ENCODE results near the gene CHMP6.

The CHMP6 gene

GRCh38 chr17:80971704-80972304 is 19.8 kb upstream of the CHMP6 start:
- no peak for DNase-seq

DNA sequence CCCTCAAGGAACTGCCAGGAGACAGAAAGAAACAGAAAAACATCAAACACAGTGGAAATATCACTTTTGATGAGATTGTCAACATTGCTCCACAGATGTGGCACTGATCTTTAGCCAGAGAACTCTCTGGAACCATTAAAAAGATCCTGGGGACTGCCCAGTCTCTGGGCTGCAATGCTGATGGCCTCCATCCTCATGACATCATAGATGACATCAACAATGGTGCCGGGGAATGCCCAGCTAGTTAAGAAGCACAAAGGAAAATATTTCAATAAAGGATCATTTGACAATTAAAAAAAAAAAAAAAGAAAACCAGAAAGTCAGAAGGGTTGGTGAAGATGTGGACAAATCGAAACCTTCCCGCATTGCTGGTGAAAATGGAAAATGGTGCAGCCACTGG is 14.9 kb upstream of the CHMP6 start:
- no peak for DNase-seq

DNA sequence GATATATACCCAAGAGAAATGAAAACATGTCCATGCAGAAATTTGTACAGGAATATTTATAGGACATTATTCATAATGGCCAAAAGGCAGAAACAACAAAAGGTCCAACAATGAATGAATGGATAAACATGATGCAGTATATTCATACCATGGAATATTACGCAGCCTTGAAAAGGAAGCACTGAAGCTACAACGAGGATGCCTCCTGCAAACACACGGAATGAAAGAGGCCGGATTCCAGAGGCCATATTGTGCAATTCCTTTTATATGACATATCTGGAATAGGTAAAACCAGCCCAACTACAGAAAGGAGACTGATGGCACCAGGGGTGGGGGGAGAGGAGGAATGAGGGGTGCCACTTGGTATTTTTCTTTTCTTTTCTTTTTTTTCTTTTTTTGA is 14.5 kb upstream of the CHMP6 start:
- DNase-seq = no peak

GRCh38 chr17:80978499-80979497 is 12.8 kb upstream of the CHMP6 start:
- DNase-seq = no peak

DNA sequence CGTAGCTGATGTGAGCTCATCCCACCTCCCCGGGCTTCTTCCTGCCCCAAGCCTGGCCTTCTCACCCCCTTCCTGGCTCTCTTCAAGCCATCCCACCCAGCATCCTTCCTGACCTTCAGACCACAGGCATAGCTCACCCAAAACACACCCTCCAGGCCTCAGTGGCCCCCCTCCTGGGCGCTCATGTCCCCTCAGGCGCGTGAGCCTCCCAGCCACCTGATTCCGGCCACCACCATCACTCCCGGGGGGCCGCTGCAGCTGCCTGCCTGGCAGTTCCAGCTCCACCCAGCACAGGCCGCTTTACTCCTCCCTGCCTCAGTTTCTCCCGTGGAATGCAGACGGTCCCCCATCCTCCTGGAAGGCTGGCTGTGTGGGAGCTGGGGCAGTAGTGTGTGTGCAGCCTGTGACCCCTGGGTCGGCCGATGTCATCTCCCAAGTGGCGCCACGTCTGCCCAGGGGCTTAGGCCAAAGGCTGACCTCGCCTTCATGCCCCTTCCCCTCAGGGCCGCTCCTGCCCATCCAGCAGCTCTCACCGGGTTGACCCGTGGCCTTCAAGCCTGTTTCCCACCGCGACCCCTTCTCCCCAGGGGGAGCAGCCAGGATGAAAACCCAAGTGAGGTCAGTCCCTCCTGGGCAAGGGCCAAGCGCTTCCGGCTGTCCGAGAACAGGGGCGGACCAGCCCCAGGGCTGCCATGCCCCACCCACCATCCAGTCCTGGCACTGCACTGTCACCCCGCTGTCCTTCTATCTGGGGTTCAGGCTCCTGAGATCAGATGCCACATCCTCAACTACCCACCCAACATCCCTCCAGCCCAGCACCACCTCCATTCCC is 11.9 kb upstream of the CHMP6 start:
- no peak for DNase-seq

GRCh38 chr17:80980397-80981061 is 11.1 kb upstream of the CHMP6 start:
- no peak for DNase-seq

DNA sequence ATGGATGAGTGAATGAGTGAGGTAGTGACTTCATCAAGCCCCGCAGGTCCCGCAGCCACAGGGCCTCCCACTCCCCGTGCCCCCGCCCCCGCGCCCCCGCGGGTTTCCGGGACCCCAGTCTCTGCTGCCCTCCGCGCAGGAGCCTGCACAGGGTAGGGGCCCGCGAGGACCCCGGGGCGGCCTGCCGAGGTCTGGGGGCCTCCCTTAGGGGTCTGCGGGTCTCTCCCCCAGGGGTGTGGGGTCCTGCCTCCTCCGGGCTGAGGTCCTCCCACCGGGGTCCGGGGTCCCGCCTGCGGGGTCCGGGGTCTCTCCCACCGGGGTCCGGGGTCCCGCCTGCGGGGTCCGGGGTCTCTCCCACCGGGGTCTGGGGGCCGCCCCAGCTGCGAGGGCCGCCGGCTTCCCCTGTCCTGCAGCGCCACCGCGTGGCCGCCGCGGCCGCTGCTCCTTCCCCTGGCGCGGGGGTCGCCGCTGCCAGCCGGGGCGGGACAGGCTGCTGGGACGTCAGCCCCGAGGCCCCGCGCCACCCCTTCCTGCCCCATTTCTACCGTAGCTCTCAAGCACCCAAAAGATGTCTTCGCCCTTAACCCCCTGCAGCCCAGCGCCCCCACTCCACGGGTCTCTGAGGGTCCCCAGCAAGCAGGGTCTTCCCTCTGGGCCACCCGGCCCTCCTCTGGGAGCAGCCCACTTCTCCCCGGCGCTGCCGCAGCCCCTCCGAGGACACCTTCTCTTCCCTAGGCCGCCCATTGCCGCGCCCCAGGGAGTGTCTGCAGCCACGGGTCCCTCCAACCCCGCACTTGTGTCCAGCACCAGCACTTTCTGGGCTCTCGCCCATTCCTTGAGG is 10.4 kb upstream of the CHMP6 start:
- DNase-seq = no peak

DNA sequence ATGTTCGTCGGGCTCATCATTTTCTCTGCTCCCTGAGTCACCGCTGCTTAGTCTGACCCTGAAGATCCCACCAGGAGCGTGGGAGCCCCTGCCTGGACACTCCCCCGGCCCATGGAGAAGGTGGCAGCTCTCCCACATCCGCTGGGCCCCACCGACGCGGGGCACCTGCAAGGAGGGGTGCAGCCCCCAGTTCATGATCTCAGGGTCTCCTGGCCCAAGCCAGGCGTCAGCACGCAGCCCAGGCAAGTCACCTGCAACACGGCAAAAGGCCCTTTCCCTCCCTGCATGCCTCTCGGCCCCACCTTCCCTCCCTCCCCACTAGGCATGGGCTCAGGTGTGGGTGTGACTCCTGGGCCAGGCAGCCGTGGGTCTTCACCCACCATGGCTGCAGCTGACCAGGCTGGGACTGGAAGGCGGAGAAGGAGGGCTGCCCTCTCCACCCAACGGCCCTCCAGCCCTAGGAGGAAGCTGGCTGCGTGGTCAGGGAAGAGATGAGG is 9.7 kb upstream of the CHMP6 start:
- no peak for DNase-seq

- DNase-seq = no peak
Measured at GRCh38 chr17:80982426-80982974, 9.1 kb upstream of the CHMP6 start.

DNA sequence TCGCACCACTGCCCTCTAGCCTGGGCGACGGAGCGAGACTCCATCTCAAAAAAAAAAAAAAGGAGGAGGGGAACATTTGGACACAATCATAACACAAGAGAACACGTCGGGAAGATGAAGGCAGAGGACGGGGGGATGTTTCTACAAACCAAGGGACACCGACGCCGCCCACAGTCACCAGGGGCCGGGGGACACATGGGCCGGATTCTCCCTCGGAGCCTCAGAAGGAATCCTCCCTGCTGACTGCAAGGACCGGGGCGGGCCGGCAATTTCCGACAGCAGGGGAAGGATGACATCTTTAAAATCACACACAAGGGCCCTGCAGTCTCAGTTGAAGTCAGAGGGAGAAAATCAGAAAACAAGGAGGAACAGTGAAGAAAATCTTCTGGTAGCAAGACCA is 8.1 kb upstream of the CHMP6 start:
- DNase-seq = no peak

GRCh38 chr17:80984749-80985148 is 6.9 kb upstream of the CHMP6 start:
- no peak for DNase-seq

- no peak for DNase-seq
Measured at GRCh38 chr17:80986046-80986445, 5.6 kb upstream of the CHMP6 start.

DNA sequence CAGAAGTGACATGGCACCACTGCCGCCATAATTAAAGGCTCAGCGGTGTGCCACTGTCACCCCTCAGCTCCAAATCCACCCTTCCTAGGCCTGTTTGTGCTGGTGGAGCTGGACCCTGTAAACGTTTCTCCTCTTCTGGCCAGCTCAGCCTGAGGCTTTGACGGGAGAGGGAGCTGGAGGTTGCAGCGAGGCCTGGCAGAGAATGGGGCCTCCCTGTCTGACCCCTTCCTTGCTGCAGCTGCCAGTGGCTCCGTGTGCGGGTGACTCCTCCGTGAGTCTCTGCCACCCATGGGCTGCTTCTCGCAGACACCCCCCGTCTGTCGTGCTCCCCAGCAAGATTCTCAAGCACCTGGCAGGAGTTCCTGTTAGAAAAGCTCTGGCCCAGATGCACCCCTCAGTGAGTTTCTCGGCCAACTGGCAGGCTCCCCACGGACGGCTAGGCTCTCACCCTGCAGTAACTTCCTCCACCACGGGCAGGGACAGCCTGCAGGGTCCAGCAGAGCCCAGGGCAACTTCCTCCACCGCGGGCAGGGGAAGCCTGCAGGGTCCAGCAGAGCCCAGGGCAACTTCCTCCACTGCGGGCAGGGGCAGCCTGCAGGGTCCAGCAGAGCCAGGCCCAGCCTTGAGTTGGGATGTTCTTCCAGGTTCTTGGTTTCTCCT is 4.7 kb upstream of the CHMP6 start:
- no peak for DNase-seq

- no peak for DNase-seq
Measured at GRCh38 chr17:80987941-80988461, 3.6 kb upstream of the CHMP6 start.

- DNase-seq = no peak
Measured at GRCh38 chr17:80989586-80989913, 2.1 kb upstream of the CHMP6 start.

GRCh38 chr17:80990921-80991644 is 558 bp upstream of the CHMP6 start:
- no peak for DNase-seq

GRCh38 chr17:80992077-80992947 is 671 bp downstream of the CHMP6 start:
- DNase-seq = no peak

DNA sequence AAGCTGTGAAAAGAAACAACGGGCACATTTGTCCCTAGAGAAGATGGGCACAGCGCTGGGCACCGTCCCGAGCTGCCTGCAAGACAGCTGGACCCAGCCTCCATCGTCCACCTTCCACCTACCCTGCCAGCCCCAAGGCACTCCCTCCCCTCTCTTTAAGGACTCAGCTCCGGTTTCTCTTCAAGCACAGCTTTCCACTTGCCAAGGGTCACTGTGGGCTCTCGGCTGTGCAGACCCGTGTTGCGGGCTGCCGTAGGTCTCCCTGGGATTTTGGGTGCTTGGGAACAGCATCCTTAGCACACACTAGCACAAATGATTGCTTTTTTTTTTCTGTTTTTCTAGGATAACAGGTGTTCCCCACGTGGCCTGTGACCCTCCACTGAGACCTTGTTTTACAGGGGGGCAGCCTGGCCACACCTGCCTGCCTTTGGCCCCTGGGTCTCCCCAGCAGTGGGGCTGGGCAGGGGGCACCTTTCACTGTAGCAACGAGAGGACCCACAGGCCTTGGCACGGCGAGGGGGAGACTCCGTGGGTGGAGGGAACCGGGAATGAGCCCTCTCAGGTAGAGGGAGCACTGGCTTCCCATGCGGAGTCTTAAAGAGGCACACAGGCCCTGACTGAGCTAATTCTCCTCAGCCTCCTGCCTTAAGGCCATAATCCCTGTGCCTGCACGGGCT is 1.4 kb downstream of the CHMP6 start:
- no peak for DNase-seq
